ENCODE measurements around the gene HINFP.
A peak's percentile ranks its signal among the peaks of the same experiment; 100 is the strongest.
"Not testable (repeated sequence)": the region's sequence is repeated elsewhere in the genome, so short reads cannot be mapped to it uniquely, and the experiment has no call there.

HINFP gene

DNA sequence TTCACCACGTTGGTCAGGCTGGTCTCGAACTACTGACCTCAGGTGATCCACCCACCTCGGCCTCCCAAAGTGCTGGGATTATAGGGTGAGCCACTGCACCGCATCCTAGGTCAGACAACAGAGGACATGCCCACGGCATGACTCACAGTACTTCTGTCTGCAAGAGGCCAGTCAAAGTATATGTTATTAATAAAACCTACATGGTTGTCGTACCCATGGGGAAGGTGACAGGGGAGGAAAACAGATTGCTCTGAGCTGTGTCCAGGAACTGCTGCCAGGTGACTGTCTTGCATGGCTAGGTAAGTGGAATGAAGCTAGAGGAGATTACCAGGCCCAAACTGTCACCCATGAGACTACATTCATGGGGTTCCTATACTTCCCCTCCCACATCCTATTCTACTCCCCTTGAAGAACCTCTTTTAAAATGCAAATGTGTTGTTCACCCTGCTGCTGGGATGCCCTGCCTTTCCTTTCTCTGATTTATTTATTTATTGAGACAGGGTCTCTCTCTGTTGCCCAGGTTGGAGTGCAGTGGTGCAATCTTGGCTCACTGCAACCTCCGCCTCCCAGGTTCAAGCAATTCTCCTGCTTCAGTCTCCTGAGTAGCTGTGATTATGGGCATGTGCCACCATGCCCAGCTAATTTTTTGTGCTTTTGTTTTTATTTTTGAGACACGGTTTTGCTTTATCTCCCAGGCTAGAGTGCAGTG is 45.1 kb downstream of the HINFP start:
- no peak overlapping the region for H3K27ac ChIP-seq
- TF ChIP-seq, protein P1, sequence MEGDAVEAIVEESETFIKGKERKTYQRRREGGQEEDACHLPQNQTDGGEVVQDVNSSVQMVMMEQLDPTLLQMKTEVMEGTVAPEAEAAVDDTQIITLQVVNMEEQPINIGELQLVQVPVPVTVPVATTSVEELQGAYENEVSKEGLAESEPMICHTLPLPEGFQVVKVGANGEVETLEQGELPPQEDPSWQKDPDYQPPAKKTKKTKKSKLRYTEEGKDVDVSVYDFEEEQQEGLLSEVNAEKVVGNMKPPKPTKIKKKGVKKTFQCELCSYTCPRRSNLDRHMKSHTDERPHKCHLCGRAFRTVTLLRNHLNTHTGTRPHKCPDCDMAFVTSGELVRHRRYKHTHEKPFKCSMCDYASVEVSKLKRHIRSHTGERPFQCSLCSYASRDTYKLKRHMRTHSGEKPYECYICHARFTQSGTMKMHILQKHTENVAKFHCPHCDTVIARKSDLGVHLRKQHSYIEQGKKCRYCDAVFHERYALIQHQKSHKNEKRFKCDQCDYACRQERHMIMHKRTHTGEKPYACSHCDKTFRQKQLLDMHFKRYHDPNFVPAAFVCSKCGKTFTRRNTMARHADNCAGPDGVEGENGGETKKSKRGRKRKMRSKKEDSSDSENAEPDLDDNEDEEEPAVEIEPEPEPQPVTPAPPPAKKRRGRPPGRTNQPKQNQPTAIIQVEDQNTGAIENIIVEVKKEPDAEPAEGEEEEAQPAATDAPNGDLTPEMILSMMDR (conservative IDR thresholded peaks at IDR 0.05): no peak

- not testable (repeated sequence) for H3K27ac ChIP-seq
Measured at GRCh38 chr11:119167077-119167458, 45.7 kb downstream of the HINFP start.

- peak overlapping the region; percentile 88; the same call in 1 of the 2 replicates for H3K27ac ChIP-seq
- TF ChIP-seq, protein P1 (conservative IDR thresholded peaks at IDR 0.05): no peak
Measured at GRCh38 chr11:119167933-119168332, 46.6 kb downstream of the HINFP start.

GRCh38 chr11:119168471-119169281 is 47.3 kb downstream of the HINFP start, which contains the start of gene NLRX1:
Gene NLRX1, plus strand, starts transcription at chr11:119168725. Its CDS starts 2,679 bp downstream, at chr11:119171404.
- H3K27ac ChIP-seq: peak within 1 kb of the TSS; percentile 88
- TF ChIP-seq, protein P1 (conservative IDR thresholded peaks at IDR 0.05): peak; percentile 97

- H3K27ac ChIP-seq: peak overlapping the region; percentile 88
- TF ChIP-seq, protein P1 (conservative IDR thresholded peaks at IDR 0.05): no peak
Measured at GRCh38 chr11:119169282-119169719, 47.9 kb downstream of the HINFP start.

GRCh38 chr11:119172513-119172912 is 51.1 kb downstream of the HINFP start:
- H3K27ac ChIP-seq: no peak overlapping the region
- TF ChIP-seq, protein P1 (conservative IDR thresholded peaks at IDR 0.05): no peak

GRCh38 chr11:119173453-119173852 is 52.1 kb downstream of the HINFP start:
- TF ChIP-seq, protein P1 (conservative IDR thresholded peaks at IDR 0.05): no peak
- no peak overlapping the region for H3K27ac ChIP-seq

All from VCaP (cell line).